HG02884 (cell line): ENCODE measurements around the gene ULK4.

Experiments
- ATAC-seq: cut with Tn5 transposase; IDR thresholded peaks from one replicate; pipeline ENCODE4 v1.9.1; 2021; ENCODE audit warnings: mild to moderate bottlenecking, moderate library complexity; ENCODE audit not compliant: unreplicated experiment

Gene ULK4

GRCh38 chr3:41277790-41278465, 684.0 kb downstream of the ULK4 start:
- no peak for ATAC-seq

GRCh38 chr3:41276191-41276590, 685.7 kb downstream of the ULK4 start:
- ATAC-seq = no peak

- ATAC-seq = no peak
Measured at GRCh38 chr3:41274944-41275668, 686.8 kb downstream of the ULK4 start.

GRCh38 chr3:41272667-41273066, 689.2 kb downstream of the ULK4 start:
- ATAC-seq = no peak

GRCh38 chr3:41267975-41268640, 693.8 kb downstream of the ULK4 start:
- ATAC-seq = no peak

- no peak for ATAC-seq
Measured at GRCh38 chr3:41265823-41266273, 696.1 kb downstream of the ULK4 start.

GRCh38 chr3:41265011-41265545, 696.8 kb downstream of the ULK4 start:
- no peak for ATAC-seq

GRCh38 chr3:41260063-41260450, 701.8 kb downstream of the ULK4 start:
- ATAC-seq = no peak

- ATAC-seq = no peak
Measured at GRCh38 chr3:41259449-41260062, 702.3 kb downstream of the ULK4 start.

GRCh38 chr3:41258239-41258800, 703.6 kb downstream of the ULK4 start:
- no peak for ATAC-seq

GRCh38 chr3:41251593-41251992, 710.3 kb downstream of the ULK4 start:
- no peak for ATAC-seq

- no peak for ATAC-seq
Measured at GRCh38 chr3:41250825-41251224, 711.1 kb downstream of the ULK4 start.

- no peak for ATAC-seq
Measured at GRCh38 chr3:41249318-41249717, 712.6 kb downstream of the ULK4 start.

GRCh38 chr3:41248525-41248924, 713.4 kb downstream of the ULK4 start:
- ATAC-seq = no peak

GRCh38 chr3:41247055-41248004, 714.6 kb downstream of the ULK4 start:
- no peak for ATAC-seq

- ATAC-seq = no peak
Measured at GRCh38 chr3:41244620-41245336, 717.1 kb downstream of the ULK4 start.

- ATAC-seq = no peak
Measured at GRCh38 chr3:41243183-41243582, 718.7 kb downstream of the ULK4 start.

- no peak for ATAC-seq
Measured at GRCh38 chr3:41241800-41242571, 719.9 kb downstream of the ULK4 start.
